ENCODE measurements around the gene CACNA1C.
"Not testable (repeated sequence)": the region's sequence is repeated elsewhere in the genome, so short reads cannot be mapped to it uniquely, and the experiment has no call there.

Gene CACNA1C

GRCh38 chr12:2234646-2235350 lies 182.0 kb downstream of the CACNA1C start:
- no peak for DNase-seq (ENCODE audit: low spot score)

DNA sequence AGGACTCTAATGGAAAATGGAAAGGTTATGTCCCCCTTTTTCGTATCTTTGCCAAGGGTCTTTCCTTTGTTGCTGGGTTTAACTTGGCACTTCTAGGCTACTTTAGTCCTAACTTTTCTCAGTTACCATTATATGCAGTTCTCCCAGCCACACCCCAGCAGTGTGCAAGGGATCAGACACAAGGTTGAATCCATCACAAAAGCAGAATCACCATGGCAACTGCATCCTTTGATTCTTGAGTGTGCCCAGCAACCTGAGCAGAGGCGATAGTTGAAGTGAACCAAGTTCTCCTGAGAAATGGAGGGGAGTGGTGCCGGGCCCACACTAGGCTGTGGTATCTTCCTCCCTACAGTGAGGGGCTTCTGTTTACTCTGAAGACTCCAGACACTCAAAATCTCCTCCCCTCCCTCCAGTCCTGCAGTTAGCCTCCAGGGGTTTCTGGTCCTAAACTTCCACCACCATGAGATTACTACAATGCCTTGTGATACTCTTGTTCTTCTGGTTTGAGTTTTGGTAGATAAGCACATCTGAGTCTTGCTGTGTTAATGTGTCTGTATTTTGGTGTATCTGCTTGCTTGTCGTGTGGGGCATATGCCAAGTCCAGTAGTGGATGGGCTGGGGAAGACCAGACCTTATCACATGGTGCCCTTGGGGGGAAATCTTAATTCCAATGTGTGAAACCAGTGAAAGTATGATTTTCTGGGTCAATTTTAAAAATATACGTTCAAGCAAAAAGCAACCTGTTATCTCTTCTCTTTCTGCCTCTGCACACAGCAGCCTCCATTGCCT lies 183.9 kb downstream of the CACNA1C start:
- DNase-seq (ENCODE audit: low spot score): no peak

- no peak for DNase-seq (ENCODE audit: low spot score)
Measured at GRCh38 chr12:2238111-2238510, 185.3 kb downstream of the CACNA1C start.

DNA sequence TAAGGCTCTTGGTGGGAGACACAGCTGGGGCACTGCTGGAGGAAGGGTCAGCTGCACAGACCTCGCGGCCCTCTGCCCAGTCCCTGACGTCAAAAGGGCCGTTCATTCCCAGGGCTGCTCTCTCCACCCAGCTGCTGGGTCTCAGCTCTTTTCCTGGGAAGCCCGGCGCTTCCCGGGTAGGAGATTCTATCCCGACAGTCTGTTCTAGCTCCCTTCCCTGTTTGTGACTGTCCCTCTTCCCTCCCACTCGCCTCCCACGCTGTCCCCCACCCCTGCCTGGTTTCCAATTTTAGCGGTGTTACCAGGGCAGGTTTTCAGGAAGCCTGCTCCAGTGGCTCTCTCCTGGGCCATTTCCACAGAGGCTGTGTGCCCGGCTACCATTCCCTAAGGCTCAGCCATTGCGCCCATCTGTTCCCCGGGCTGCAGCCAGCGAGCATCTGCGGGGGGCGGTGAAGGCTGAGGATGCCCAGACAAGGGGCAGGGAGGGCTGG lies 186.6 kb downstream of the CACNA1C start:
- no peak for DNase-seq (ENCODE audit: low spot score)

DNA sequence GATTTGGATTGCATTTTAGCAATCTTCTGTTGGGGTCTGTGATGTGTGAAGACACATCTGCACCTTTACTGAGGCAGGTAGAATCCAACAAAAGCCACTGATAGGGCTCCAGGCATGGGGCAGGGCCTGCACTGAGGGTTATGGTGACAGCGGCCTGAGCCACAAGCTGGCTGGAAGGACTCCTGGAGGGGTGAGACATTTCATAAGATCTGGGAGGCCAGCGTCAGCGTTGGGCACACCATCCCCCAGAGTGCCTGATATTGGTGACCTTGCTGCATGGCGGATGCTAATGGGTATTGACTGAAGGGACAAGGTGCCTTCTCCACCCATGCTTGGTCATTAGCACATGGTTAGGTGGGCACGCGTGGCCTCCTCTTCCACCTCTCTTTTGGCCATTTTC lies 187.6 kb downstream of the CACNA1C start:
- no peak for DNase-seq (ENCODE audit: low spot score)

DNA sequence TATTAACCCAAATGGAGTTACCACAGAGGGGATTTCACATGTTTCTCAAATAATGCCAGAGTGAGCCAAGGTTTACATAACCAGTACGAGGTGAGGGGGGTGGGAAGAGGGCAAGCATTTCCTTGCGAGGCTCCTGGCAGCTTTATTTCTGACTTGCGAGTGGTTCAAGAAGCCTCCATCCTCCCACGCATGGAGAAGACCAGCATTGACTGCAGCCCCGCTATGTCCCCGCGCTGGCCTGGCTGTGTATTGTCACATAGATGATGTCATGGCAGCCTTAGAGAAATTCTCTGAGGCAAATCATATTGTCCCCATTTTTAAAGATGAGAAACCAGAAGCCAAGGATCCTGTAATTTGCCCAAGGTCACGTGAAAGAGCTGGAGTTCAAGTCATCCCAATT lies 188.2 kb downstream of the CACNA1C start:
- DNase-seq (ENCODE audit: low spot score): no peak

- DNase-seq (ENCODE audit: low spot score): no peak
Measured at GRCh38 chr12:2242216-2242615, 189.4 kb downstream of the CACNA1C start.

- no peak for DNase-seq (ENCODE audit: low spot score)
Measured at GRCh38 chr12:2242816-2243215, 190.0 kb downstream of the CACNA1C start.

- no peak for DNase-seq (ENCODE audit: low spot score)
Measured at GRCh38 chr12:2243275-2243674, 190.5 kb downstream of the CACNA1C start.

GRCh38 chr12:2244013-2244861 lies 191.4 kb downstream of the CACNA1C start:
- no peak for DNase-seq (ENCODE audit: low spot score)

GRCh38 chr12:2246358-2246757 lies 193.6 kb downstream of the CACNA1C start:
- no peak for DNase-seq (ENCODE audit: low spot score)

GRCh38 chr12:2247120-2247519 lies 194.3 kb downstream of the CACNA1C start:
- DNase-seq (ENCODE audit: low spot score): peak; percentile 23

- DNase-seq (ENCODE audit: low spot score): peak; percentile 53
Measured at GRCh38 chr12:2247596-2247995, 194.8 kb downstream of the CACNA1C start.

- peak; percentile 66 for DNase-seq (ENCODE audit: low spot score)
Measured at GRCh38 chr12:2248087-2248900, 195.5 kb downstream of the CACNA1C start.

DNA sequence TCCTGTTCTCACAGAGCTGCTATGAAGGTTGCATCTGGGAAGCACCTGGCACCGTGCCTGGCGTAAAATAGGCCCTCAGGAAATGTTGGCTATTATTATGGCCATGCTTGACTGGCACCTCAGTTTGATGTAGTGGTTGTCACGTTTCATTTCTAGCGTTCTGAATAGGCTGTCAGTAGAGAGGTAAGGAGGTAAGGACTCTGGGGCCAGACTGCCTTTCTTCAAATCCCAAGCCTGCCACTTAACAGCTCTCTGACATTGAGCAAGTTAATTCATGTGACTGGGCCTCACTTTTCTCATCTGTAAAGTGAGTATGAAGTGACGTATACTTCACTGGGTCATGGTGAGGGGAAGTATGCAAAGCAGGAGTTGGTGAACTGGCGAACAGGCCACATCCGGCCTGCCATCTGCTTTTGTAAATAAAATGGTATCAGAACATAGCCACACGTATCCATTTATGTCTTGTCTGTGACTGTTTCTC lies 196.2 kb downstream of the CACNA1C start:
- peak; percentile 98 for DNase-seq (ENCODE audit: low spot score)

GRCh38 chr12:2250797-2251196 lies 198.0 kb downstream of the CACNA1C start:
- no peak for DNase-seq (ENCODE audit: low spot score)

GRCh38 chr12:2251526-2252209 lies 198.9 kb downstream of the CACNA1C start:
- no peak for DNase-seq (ENCODE audit: low spot score)

DNA sequence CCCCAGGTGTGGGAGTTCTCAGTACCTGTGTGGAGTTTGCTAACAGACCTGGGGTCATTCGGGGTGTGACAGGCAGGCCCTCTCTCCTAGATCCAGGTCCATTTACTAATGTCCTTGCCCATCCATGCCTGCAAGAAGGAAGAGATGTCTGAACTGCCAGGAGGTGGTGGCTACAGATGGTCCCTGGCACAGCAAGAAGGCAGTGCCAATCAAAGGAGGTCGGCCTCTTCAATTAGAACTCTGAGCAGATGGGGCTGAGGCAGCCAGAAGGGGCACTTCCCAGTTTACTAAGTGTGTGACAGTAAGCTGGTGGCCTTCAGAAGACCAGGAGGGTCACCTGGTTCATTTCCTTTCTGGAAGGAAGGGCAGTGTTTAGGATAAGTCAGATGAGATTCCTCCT lies 202.5 kb downstream of the CACNA1C start:
- DNase-seq (ENCODE audit: low spot score): no peak

DNA sequence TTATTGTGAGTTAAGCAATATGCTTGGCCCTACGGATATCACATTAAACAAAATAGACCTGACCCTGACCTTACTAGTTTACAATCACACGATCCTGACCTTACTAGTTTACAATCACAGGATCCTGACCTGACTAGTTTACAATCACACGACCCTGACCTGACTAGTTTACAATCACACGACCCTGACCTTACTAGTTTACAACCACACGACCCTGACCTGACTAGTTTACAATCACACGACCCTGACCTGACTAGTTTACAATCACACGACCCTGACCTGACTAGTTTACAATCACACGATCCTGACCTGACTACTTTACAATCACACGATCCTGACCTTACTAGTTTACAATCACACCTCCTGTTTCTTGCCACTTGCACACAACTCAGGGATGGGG lies 202.9 kb downstream of the CACNA1C start:
- DNase-seq (ENCODE audit: low spot score): not testable (repeated sequence)

- DNase-seq (ENCODE audit: low spot score): no peak
Measured at GRCh38 chr12:2256453-2256852, 203.7 kb downstream of the CACNA1C start.

GRCh38 chr12:2256915-2257314 lies 204.1 kb downstream of the CACNA1C start:
- DNase-seq (ENCODE audit: low spot score): no peak

Measured in NAMALWA (cell line).